Measurements from ENCODE around the gene LIMK2. TPM values are rescaled to one million over a fixed set of nuclear protein-coding genes. Genes with fewer than 3 reads are reported as not detected.

Gene LIMK2
- total RNA-seq, 1 donor from 2014 or later: 18.4 TPM

DNA sequence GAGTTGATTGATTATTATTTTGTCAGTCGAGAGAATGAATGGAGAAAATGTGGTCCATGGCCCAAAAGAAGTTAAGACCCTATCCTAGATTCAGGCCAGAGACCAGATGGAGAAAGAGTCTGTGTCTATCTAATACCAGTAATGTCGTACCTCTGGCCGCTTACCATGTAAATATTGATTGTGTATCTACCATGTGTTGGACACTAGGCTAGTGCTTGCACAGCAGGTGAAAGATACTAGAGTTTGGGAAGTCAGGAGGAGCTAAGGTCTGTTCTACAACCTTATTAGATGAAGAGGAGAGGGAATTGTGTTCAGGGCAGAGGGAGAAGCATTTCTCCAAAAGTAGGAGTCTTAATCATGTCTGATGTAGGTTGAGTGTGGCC lies 48.4 kb downstream of the LIMK2 start:
- Histone ChIP-seq H3K27me3 (no peaks in the 10 kb centered on the region), H3K4me3 (no peak overlapping the region), H3K4me1 (no peaks in the 10 kb centered on the region), H3K9me3 (no peaks in the 10 kb centered on the region), H3K27ac (no peak overlapping the region), H3K36me3 (peaks cover 61 to 65% of the 10 kb centered on the region in 2 donors)
- no peak for DNase-seq (ENCODE audit: low spot score in 2 of 2)
- TF ChIP-seq, protein P1, sequence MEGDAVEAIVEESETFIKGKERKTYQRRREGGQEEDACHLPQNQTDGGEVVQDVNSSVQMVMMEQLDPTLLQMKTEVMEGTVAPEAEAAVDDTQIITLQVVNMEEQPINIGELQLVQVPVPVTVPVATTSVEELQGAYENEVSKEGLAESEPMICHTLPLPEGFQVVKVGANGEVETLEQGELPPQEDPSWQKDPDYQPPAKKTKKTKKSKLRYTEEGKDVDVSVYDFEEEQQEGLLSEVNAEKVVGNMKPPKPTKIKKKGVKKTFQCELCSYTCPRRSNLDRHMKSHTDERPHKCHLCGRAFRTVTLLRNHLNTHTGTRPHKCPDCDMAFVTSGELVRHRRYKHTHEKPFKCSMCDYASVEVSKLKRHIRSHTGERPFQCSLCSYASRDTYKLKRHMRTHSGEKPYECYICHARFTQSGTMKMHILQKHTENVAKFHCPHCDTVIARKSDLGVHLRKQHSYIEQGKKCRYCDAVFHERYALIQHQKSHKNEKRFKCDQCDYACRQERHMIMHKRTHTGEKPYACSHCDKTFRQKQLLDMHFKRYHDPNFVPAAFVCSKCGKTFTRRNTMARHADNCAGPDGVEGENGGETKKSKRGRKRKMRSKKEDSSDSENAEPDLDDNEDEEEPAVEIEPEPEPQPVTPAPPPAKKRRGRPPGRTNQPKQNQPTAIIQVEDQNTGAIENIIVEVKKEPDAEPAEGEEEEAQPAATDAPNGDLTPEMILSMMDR (IDR thresholded peaks at IDR 0.05): no peak
- intact Hi-C loops (cut with DNase I): no loop called here

DNA sequence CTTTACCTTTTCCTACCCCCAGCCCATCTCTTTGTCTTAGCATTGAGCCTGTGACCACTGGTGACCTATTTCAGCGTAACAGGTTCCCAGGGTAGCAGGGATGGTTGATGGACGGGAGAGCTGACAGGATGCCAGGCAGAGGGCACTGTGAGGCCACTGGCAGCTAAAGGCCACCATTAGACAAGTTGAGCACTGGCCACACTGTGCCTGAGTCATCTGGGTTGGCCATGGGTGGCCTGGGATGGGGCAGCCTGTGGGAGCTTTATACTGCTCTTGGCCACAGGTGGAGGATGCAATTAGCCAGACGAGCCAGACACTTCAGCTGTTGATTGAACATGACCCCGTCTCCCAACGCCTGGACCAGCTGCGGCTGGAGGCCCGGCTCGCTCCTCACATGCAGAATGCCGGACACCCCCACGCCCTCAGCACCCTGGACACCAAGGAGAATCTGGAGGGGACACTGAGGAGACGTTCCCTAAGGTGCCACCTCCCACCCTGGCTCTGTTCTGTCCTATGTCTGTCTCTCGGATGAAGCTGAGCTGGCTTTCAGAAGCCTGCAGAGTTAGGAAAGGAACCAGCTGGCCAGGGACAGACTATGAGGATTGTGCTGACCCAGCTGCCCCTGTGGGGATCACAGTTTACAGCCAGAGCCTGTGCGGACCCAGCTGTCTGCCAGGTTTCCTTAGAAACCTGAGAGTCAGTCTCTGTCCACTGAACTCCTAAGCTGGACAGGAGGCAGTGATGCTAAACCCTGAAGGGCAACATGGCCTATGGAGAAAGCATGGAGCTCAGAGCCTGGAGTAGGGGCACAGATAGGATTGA lies 50.4 kb downstream of the LIMK2 start:
- DNase-seq (ENCODE audit: low spot score in 2 of 2): no peak
- H3K36me3 ChIP-seq: peaks cover 77 to 85% of the 10 kb centered on the region in 2 donors
- H3K27me3 ChIP-seq: no peaks in the 10 kb centered on the region
- H3K4me3 ChIP-seq: no peak overlapping the region
- TF ChIP-seq, protein P1 (IDR thresholded peaks at IDR 0.05): no peak
- H3K9me3 ChIP-seq: no peaks in the 10 kb centered on the region
- no peak overlapping the region for H3K27ac ChIP-seq
- intact Hi-C loops (cut with DNase I): no loop called here
- H3K4me1 ChIP-seq: no peaks in the 10 kb centered on the region

DNA sequence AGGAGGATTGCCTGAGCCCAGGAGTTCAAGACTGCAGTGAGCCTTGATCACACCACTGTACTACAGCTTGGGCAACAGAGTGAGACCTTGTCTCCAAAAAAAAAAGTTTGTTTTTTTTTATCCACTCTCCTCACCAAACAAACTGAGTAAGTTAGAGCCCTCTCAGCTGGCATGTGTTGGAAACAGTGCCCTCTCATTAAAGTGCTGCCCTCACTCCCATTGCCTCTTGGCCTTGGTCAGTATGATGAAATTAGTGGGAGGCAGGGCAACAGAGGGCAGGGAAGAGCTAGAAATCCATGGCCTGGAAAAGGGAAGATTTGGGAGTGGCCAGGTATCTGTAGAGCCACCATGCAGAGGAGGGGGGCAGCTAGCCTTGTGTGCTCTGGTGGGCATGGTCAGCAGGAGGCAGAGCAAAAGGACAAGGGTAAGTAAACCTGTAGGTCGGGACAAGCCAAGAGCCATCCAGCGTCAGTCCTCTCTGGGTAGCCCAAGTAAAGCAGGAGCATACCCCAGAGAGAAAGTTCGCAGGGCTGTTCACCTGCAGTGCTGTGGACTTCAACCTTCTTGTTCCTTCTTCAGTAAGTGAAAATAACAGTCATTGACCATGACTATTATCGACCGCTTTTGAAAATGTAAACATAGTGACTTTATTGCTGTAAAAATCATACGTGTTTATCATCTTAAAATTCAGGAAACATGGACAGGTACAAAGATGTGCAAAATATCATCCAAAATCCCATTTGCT lies 52.0 kb downstream of the LIMK2 start:
- peaks cover 74 to 88% of the 10 kb centered on the region in 2 donors for H3K36me3 ChIP-seq
- intact Hi-C loops (cut with DNase I): no loop called here
- TF ChIP-seq, protein P1 (IDR thresholded peaks at IDR 0.05): no peak

DNA sequence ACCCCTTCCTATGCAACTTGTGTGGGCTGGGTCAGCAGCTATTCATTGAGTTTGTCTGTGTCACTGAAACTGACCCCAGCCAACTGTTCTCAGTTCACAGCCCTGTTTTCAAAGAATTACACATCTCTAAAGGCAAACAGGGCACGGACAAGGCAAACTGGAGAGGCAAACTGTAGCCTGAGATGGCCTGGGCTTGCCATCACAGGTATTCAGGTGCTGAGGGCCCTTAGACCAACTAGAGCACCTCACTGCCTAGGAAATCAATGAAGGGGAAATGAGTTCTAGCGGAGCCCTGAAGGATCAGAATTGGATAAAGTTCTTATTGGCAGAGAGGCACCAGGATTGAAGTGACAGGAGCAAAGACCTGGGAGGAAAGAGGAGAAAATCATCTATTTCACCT lies 56.2 kb downstream of the LIMK2 start:
- Histone ChIP-seq H3K27ac (no peak overlapping the region), H3K4me1 (no peaks in the 10 kb centered on the region), H3K27me3 (no peaks in the 10 kb centered on the region), H3K36me3 (peaks cover 58 to 77% of the 10 kb centered on the region in 2 donors), H3K9me3 (no peaks in the 10 kb centered on the region), H3K4me3 (no peak overlapping the region)
- DNase-seq (ENCODE audit: low spot score in 2 of 2): no peak
- TF ChIP-seq, protein P1 (IDR thresholded peaks at IDR 0.05): no peak
- intact Hi-C loops (cut with DNase I): no loop called here

More for the DNA sequence above, 52.0 kb downstream of the LIMK2 start:
- H3K27me3 ChIP-seq: no peaks in the 10 kb centered on the region
- H3K27ac ChIP-seq: no peak overlapping the region
- DNase-seq (ENCODE audit: low spot score in 2 of 2): no peak
- no peak overlapping the region for H3K4me3 ChIP-seq
- H3K4me1 ChIP-seq: no peaks in the 10 kb centered on the region
- H3K9me3 ChIP-seq: no peaks in the 10 kb centered on the region

DNA sequence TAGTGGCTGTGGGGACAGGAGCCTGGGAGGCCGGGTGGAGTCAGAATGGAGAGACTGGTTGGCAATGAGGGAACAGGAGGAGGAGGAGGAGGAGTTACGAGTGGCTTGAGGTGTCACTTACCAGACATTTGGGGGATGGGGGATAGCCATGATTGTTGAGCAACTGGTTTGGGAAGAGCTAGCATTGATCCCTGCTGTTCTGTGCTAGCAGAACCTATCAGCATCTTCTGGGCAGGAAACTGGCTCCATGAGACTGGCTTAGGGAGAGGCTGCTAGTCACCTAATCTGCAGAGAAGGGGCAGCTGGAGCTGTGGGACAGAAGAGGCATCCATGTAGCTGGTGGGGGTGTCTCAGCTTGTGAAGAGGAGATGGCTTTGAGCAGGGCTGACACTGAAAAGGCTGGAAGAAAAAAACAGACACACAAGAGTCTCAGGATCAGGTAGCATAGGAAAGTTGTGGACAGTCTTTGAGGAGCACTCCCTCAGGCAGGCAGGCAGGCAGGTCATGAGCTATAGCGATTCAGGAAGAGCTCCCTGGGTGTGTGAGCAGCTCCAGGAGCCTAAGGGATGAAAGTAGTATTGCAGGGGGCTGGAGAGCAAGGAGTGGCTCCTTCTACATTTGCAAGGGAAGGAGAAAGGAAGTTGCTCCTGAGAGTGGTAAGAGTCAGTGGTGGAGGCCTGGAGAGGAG lies 57.9 kb downstream of the LIMK2 start:
- Histone ChIP-seq H3K4me3 (no peak overlapping the region), H3K27me3 (no peaks in the 10 kb centered on the region), H3K4me1 (no peaks in the 10 kb centered on the region), H3K9me3 (no peaks in the 10 kb centered on the region), H3K27ac (no peak overlapping the region), H3K36me3 (peaks cover 54 to 78% of the 10 kb centered on the region in 2 donors)
- DNase-seq (ENCODE audit: low spot score in 2 of 2): no peak
- intact Hi-C loops (cut with DNase I): loop anchor here (5.0 kb wide), 1 partner anchor 163 kb away; the partner anchor contains the start of gene SELENOM
- TF ChIP-seq, protein P1 (IDR thresholded peaks at IDR 0.05): no peak

Measured in ascending aorta (tissue), 2 donors.